Esophagus squamous epithelium (tissue), 5 donors: ENCODE results near the gene LTB4R. TPM values are rescaled to one million over a fixed set of nuclear protein-coding genes. Genes with fewer than 3 reads are reported as not detected.

Experiments used
- DNase-seq: peaks from one replicate; lab custom pipeline; 2025; lab: John Stamatoyannopoulos, UW
- H3K27ac ChIP-seq, 4 donors: fragments of 200-600 bp; sonication (generic); one replicate each; pipeline ENCODE4 v1.5.1; 2016 to 2019; ENCODE audit warnings: mild to moderate bottlenecking in 1 of 4
- H3K27me3 ChIP-seq, 4 donors: fragments of 200-600 bp; sonication (generic); 1 replicate in 3 of 4; 2 replicates in 1 of 4; pipeline versions ENCODE4 v1.5.1 to v1.6.0; 2017 to 2021; ENCODE audit warnings: antibody characterized with exemption in 1 of 4
- H3K36me3 ChIP-seq, 3 donors: fragments of 200-600 bp; sonication (generic); one replicate each; pipeline ENCODE4 v1.5.1; 2016 to 2019
- H3K4me1 ChIP-seq, 3 donors: fragments of 200-600 bp; sonication (generic); one replicate each; pipeline ENCODE4 v1.5.1; 2017 to 2019
- H3K4me3 ChIP-seq, 4 donors: fragments of 200-600 bp; sonication (generic); 1 replicate in 3 of 4; 2 replicates in 1 of 4; pipeline ENCODE4 v1.5.1; 2016 to 2019; ENCODE audit warnings: mild to moderate bottlenecking in 2 of 4, moderate library complexity in 1 of 4
- H3K9me3 ChIP-seq, 3 donors: fragments of 200-600 bp; sonication (generic); one replicate each; pipeline ENCODE4 v1.5.1; 2016 to 2019
- POLR2A ChIP-seq, 4 donors: fragments of 450-650 bp; IDR thresholded peaks; one replicate each; pipeline ENCODE4 v1.6.1; 2017; ENCODE audit warnings: antibody characterized with exemption in 4 of 4, mild to moderate bottlenecking in 4 of 4, moderate library complexity in 3 of 4
- WGBS, 2 donors: methylation state at CpG; one replicate each; pipeline ENCODE4 v1.1.5; 2018; 5-methylcytosine and 5-hydroxymethylcytosine counted together
- intact Hi-C: fragments of 100-400 bp; cut with DNase I; formaldehyde crosslinking; loops from one replicate; pipeline ENCODE4 v1.15.0; 2022
- total RNA-seq, 4 donors: library from RNA; depleted of rRNA; stranded (reverse); fragments of >200 nt; gene quantifications; one replicate each; pipeline ENCODE4 v1.1.0, GENCODE V29; 2016
- TF ChIP-seq, protein P1 (sequence below), 6 experiments: fragments of 450-650 bp in 4 of 6; fragments of 200-600 bp in 2 of 6; sonication (generic) in 2 of 6; IDR thresholded peaks; one replicate each; pipeline ENCODE4 v1.5.1; 2016 to 2019; ENCODE audit warnings: antibody characterized with exemption in 6 of 6, mild to moderate bottlenecking in 4 of 6, moderate library complexity in 4 of 6
- donor health status: DM: yes; HTN: yes; CAD: no.

The LTB4R gene
- total RNA-seq, 4 donors from 2014 or later, result 47.9 to 99.9 (median 85.4) TPM

DNA sequence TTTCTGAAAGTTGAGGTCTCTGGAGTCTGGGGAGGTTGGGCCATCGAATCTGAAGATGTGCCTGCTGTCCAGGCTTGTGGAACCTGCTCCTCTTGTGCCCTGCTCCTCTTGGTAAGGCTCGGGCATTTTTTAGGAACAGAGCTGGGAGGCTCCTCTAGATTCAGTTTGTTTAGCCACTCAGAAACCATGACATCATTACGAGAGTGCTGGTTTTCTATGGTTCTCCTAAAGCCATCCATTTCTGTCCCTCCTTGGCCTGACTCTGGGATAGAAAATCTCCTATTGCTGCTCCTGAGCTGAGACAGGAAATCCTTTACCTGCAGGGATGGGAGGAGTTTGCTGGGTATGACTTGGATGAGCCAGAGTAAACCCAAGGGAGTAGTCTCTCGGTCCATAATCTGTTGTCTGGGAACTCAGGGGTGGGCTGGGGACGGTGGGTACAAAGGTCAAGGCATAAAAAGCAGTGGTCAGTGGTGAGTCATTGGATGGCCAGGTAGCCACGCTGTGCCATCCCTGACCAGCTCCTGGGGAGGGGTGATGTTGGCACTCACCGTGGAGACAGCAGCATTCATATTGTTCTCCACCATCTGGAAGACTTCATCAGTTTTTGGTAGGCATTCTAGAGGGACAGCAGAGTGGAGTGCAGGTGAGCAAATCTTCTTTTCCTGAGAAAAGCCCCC is 26.0 kb downstream of the LTB4R start:
- DNase-seq, result no peak
- Histone ChIP-seq H3K9me3 (no peaks in the 10 kb centered on the region), H3K4me1 (peaks cover 30 to 79% (median 41%) of the 10 kb centered on the region in 3 donors)

DNA sequence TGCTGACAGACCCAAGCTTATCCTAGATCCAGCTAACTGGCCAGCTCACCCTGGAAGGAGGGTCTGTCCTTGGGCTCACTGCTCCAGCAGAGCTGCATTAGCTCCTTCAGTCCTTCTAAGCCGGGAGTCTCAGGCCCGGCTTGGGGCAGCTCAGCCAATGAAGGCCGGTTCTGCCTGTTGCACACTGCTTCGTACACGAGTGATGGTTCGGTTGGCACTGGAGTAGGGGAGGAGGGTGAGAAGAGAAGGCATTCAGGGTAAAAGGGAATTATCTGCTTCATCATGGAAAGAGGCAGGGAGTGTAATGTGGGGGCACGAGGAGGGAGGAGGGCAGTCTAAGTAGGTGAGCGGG is 26.5 kb downstream of the LTB4R start:
- no peak for DNase-seq
- 77 to 95% methylated on average over 2 to 3 of the region's 8 CpGs for WGBS, 2 donors
- peaks cover 30 to 74% (median 36%) of the 10 kb centered on the region in 3 donors for H3K4me1 ChIP-seq
- no peaks in the 10 kb centered on the region for H3K9me3 ChIP-seq
- peaks cover 0 to 33% (median 6%) of the 10 kb centered on the region in 4 donors for H3K27me3 ChIP-seq
- intact Hi-C loops, result no loop called here
- H3K27ac ChIP-seq, result no peak overlapping the region
- H3K36me3 ChIP-seq, result peaks cover 0 to 30% (median 0%) of the 10 kb centered on the region in 3 donors
- TF ChIP-seq, protein P1, sequence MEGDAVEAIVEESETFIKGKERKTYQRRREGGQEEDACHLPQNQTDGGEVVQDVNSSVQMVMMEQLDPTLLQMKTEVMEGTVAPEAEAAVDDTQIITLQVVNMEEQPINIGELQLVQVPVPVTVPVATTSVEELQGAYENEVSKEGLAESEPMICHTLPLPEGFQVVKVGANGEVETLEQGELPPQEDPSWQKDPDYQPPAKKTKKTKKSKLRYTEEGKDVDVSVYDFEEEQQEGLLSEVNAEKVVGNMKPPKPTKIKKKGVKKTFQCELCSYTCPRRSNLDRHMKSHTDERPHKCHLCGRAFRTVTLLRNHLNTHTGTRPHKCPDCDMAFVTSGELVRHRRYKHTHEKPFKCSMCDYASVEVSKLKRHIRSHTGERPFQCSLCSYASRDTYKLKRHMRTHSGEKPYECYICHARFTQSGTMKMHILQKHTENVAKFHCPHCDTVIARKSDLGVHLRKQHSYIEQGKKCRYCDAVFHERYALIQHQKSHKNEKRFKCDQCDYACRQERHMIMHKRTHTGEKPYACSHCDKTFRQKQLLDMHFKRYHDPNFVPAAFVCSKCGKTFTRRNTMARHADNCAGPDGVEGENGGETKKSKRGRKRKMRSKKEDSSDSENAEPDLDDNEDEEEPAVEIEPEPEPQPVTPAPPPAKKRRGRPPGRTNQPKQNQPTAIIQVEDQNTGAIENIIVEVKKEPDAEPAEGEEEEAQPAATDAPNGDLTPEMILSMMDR (IDR thresholded peaks at IDR 0.05), result no peak
- TF ChIP-seq POLR2A (IDR thresholded peaks at IDR 0.05), result no peak
- no peak overlapping the region for H3K4me3 ChIP-seq

More for the DNA sequence above, 26.0 kb downstream of the LTB4R start:
- Histone ChIP-seq H3K27me3 (peaks cover 0 to 39% (median 6%) of the 10 kb centered on the region in 4 donors), H3K36me3 (peaks cover 0 to 30% (median 0%) of the 10 kb centered on the region in 3 donors), H3K4me3 (no peak overlapping the region), H3K27ac (no peak overlapping the region)
- intact Hi-C loops, result no loop called here
- TF ChIP-seq POLR2A (IDR thresholded peaks at IDR 0.05), result no peak
- TF ChIP-seq, protein P1 (IDR thresholded peaks at IDR 0.05), result no peak
- 58 to 76% methylated on average over 3 to 4 of the region's 7 CpGs for WGBS, 2 donors

DNA sequence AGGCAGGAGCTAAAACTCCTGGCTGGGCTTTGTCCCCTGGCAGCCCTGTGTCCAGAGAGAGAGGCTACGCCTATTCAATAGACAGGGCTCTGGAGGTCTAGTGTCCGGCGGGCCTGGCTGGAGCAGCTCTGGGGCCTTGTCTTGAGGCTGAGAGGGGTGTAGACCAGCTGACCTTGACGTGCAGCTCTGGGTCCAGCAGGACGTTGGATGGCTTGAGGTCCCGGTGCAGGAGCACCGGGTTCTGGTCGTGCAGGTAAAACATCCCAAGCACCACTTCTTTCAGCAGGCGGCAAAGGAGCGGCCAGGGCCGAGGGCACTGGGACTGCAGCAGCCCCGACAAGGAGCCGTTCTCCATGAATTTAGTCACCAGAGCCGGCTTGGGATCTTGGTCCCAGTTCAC is 27.5 kb downstream of the LTB4R start:
- peak overlapping the region; percentile 42 to 73 (median 54) for H3K4me3 ChIP-seq
- peaks cover 0 to 23% (median 5%) of the 10 kb centered on the region in 4 donors for H3K27me3 ChIP-seq
- H3K4me1 ChIP-seq, result peaks cover 22 to 64% (median 26%) of the 10 kb centered on the region in 3 donors
- TF ChIP-seq, protein P1 (IDR thresholded peaks at IDR 0.05), result no peak
- no peak for TF ChIP-seq POLR2A (IDR thresholded peaks at IDR 0.05)
- H3K9me3 ChIP-seq, result no peaks in the 10 kb centered on the region
- H3K27ac ChIP-seq, result peak overlapping the region in 2 of 4 donors; percentile 67 to 78
- DNase-seq, result no peak
- intact Hi-C loops, result no loop called here
- WGBS, 2 donors, result 74 to 82% methylated on average over 7 of the region's 14 CpGs
- H3K36me3 ChIP-seq, result peaks cover 0 to 30% (median 0%) of the 10 kb centered on the region in 3 donors

DNA sequence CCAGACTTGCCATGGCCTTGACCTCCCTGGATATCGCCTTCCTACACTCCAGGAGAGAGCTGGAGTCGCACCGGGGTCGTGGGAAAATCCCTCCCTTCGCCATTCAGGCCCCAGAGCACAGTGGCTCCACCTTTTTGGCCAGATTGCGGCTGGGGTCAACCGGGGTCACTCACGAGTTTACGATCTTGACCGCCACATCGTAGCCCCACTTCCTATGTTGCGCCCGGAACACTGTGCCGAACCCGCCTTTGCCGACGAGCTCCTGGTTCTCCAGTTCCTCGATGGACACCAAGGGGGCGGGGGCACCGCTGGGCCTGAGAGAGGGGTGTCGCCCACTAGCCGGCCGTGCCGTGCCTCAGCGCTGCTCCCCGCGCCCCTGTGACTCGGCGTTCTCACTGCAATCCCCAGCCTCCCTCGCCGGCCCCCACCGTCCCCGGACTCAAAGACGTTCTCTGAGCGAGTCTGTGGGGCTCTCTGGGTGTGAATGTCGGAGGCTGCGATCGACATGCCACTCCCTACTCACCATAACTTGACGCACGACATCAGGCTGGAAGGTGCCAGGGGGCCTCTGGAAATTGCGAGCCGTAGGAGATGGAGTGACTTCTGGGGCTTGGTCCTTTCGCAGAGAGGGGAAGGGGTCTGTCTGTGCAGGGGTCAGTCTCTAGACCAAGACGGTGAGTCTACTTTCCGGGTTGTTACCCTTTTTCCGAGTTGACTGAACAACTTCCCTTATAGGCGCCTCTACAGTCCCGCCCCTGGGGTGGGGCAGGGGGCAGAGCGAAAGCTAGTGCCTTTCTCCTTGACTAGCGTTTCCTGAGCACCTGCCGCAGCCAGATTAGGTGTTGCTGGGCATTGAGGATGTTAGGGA is 28.2 kb downstream of the LTB4R start, which contains the start of gene RIPK3:
RIPK3 (minus strand) TSS at position 708 of the 868 bp plus-strand sequence; CDS start at position 543, 165 bp downstream.
- H3K4me1 ChIP-seq, result peaks cover 15 to 57% (median 19%) of the 10 kb centered on the region in 3 donors
- 15 to 18% methylated on average over 12 to 31 of the region's 51 CpGs for WGBS, 2 donors
- intact Hi-C loops, result no loop called here
- DNase-seq, result no peak
- TF ChIP-seq, protein P1 (IDR thresholded peaks at IDR 0.05), result no peak
- peak in 1 of 4 donors; percentile 47 for TF ChIP-seq POLR2A (IDR thresholded peaks at IDR 0.05)
- H3K27ac ChIP-seq, result peak within 1 kb of the TSS; percentile 67 to 78 (median 72)
- peaks cover 0 to 30% (median 0%) of the 10 kb centered on the region in 3 donors for H3K36me3 ChIP-seq
- H3K4me3 ChIP-seq, result peak within 1 kb of the TSS; percentile 42 to 73 (median 54)
- no peaks in the 10 kb centered on the region for H3K9me3 ChIP-seq
- peaks cover 0 to 17% (median 2%) of the 10 kb centered on the region in 4 donors for H3K27me3 ChIP-seq
